Tongue (tissue), 2 donors: ENCODE results near the gene FOXI3. TPM values are rescaled to one million over a fixed set of nuclear protein-coding genes. Genes with fewer than 3 reads are reported as not detected.

Source experiments
- DNase-seq: peaks from one replicate; pipeline ENCODE4 v3.0.0-alpha.2; 2015
- total RNA-seq: library from RNA; depleted of rRNA; stranded (reverse); fragments of >200 nt; gene quantifications from one replicate; pipeline ENCODE4 v1.2.3, GENCODE V29; 2014

FOXI3 gene
- total RNA-seq = 0.31 TPM

- DNase-seq = peak; percentile 11
These were observed at the start of gene FOXI3 for GRCh38 chr2:88452565-88452905. Gene FOXI3, minus strand, starts transcription at chr2:88452693. Its CDS starts 158 bp downstream, at chr2:88452535.

DNA sequence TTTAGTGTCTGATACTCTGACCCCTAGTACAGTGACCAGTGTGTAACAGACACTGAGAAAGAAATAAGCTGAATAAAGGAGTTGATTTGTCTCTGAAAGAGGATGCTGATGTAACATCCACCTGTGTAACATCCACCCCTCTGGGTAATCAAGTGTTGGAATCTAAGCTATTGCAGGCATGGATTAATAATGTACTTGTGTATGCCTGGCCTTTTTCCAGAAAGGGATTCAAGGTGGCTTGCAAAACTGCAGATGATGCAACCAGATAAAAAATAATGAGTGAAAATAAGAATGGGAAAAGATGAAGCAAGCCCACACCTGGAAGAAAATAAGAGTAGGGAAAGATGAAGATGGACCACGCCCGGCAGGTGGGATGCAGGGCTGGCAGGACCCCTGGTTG is 48.2 kb upstream of the FOXI3 start:
- DNase-seq = peak; percentile 9

DNA sequence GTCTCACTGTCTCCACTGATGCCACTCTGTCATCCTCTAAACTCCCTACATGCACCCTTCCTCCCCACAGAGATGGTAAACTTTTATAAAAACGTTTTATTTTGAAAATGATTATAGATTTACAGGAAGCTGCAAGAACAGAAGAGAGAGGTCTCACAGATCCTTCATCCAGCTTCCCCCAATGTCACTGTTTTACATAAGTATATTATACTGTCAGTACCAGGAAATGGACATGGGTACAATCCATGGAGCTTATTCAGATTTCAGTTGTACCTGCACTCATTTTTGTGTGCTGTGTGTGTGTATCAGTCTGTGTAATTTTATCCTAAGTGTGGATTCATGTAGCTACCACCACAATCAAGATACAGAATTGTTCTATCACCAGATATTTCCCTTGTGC is 46.7 kb upstream of the FOXI3 start:
- DNase-seq = no peak

DNA sequence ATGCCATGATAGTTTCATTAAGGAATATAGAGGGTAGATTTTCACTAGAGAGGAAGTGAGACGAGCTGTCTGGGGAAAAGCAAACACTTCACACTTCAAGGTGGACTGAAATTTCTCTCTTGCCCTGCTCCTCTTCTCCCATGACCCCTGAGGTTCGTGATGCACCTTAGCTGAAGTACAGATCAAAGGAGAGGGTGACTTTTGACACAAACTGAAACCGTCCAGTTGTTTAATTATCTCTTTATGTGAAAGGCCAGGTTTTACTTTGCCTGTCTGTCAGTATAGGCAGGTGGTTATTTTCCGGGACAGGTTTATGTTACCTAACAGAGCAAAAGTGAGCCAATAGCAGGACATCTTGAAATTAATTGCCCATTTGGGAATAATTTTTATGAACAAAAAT is 41.0 kb upstream of the FOXI3 start:
- no peak for DNase-seq

DNA sequence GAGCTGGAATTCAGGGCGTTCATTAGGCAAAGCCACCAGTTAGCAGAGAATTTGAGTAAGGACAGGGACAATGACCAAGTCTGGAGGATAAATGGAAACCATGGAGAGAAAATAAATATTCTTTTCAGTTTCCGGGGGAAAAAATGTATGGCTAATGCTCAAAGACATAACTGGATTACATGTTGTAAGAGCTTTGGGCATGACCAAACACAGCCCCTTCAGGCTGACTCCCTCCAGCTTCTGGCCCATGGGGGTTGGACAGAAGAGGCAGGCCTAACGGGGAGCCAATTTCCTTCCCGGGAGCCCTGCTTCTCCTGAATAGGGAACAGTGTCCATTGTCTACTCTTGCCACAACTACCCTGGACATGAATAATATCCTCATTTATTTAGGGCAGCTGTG is 39.5 kb upstream of the FOXI3 start:
- peak; percentile 5 for DNase-seq

- no peak for DNase-seq
These were observed 36.7 kb upstream of the FOXI3 start for GRCh38 chr2:88489181-88489580.

GRCh38 chr2:88483200-88483599 is 30.7 kb upstream of the FOXI3 start:
- no peak for DNase-seq

- peak; percentile 43 for DNase-seq
These were observed 29.3 kb upstream of the FOXI3 start for GRCh38 chr2:88481691-88482336.

DNA sequence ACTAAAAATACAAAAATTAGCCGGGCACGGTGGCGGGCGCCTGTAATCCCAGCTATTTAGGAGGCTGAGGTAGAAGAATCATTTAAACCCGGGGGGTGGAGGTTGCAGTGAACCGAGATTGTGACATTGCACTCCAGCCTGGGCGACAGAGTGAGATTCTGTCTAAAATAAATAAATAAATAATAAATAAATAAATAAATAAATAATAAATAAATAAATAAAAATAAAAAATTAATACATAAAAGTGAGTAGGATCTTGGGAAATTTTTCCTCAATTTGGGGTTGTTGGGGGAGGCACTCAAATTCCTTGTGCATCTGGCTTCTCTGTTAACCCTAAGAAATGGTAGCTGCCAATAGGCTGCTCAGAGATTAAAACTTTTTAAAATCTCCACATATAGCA is 20.3 kb upstream of the FOXI3 start:
- no peak for DNase-seq

DNA sequence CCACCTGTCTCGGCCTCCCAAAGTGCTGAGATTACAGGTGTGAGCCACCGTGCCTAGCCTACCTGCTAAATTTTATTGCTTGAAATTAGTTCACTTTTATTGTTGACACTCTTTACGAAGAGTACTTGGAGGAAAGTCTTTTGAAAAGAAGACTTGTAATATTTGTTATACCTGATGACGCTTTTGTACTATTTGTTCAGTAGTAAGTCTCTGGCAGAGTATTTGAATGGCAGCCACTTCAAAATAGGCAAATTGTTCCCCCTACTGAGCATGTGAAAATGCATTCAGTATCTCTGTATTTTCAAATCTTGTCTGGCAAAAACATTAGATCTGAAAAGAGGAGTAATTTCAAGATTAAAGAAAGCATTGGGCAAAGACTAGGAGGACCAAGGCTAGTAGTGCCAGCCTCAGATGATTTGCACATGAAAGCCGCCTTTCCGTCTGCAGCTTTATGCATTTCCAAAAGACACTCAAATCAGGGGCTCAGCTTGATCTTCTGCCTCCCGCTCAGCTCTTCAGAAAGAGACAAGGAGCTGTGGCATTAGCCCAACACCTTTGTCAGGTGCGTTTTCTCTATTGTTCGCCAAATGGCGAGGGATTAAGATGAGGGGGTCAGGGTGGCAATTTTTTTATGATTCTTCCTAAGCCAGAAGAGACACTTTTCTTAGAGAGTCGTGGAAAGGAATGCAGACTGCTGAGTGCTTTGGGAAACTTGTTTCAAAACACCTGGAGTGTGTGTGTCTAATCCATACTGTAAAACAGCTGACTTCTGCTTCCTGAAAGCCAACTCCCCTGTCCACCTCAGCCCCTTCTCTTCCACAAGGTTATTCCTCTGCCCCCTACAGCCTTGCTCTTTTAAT is 18.8 kb upstream of the FOXI3 start:
- DNase-seq = no peak

- DNase-seq = no peak
These were observed 17.0 kb upstream of the FOXI3 start for GRCh38 chr2:88469202-88470114.

DNA sequence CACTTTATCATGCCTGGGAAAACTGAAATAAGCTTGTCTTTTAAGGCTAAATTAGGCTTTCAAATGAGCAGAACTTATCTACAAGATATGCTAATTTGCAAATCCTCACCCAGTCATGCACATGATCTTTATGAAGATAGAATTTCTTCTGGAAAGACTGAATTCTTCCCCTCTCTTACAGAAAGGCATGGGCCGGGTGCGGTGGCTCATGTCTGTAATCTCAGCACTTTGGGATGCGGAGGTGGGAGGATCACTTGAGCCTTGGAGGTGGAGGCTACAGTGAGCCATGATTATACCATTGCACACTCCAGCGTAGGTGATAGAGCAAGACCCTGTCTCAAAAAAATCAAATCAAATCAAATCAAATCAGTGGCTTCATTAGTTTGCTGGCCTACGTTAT is 11.7 kb upstream of the FOXI3 start:
- DNase-seq = no peak

- no peak for DNase-seq
These were observed 6.1 kb upstream of the FOXI3 start for GRCh38 chr2:88458633-88459032.

DNA sequence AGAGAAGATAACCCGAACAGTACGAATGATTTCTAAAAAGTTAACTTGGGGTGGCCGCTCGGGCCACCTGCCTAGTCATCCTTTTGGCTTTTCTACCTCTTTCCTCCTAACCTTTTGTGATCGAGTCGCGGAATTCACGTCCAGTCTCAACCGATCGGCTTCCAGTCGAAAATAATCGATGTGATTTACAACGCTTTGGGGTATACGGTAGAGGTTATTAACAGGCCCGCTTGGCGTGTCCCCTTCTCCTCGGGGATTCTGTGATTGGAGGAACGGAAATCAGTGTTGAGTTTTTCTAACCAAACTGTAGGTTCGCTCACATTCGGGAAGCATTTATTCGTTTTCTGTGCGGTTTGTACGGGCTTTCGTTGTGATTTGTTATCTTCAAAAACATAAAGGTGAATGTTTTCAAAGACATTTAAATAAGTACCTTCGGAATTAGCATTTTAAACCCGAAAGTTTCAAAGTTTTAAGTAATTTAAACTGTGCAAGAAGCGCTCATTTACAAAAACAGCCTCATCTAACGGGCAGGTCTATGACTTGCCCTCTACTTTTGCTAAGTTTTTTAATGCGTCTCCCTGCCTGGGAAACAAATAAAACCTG is 588 bp upstream of the FOXI3 start:
- peak; percentile 61 for DNase-seq

- peak; percentile 20 for DNase-seq
These were observed 505 bp downstream of the FOXI3 start for GRCh38 chr2:88451811-88452564.

- DNase-seq = no peak
These were observed 1.3 kb downstream of the FOXI3 start for GRCh38 chr2:88450925-88451810.

DNA sequence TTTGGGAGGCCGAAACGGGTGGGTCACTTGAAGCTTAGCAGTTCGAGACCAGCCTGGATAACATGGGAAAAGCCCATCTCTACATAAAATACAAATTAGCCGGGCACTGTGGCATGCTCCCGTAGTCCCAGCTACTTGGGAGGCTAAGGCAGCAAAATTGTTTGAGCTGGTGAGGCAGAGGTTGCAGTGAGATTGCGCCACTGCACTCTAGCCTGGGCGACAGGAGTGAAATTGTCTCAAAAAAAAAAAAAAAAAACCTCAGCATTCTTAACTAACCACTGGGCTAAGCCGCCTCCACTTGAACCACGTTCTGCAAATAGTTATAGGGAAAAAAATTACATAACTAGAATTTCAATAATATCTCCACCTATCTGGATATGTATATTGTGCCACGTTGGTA is 2.3 kb downstream of the FOXI3 start:
- no peak for DNase-seq

- DNase-seq = no peak
These were observed 4.2 kb downstream of the FOXI3 start for GRCh38 chr2:88448248-88448647.

- DNase-seq = no peak
These were observed 9.0 kb downstream of the FOXI3 start for GRCh38 chr2:88443353-88443938.

- no peak for DNase-seq
These were observed 10.0 kb downstream of the FOXI3 start for GRCh38 chr2:88442473-88442872.
